K562 (cell line): ENCODE results near the gene BHLHE40. TPM values are rescaled to one million over a fixed set of nuclear protein-coding genes. Genes with fewer than 3 reads are reported as not detected.

Experiments
- AFF1 ChIP-seq, 2 experiments: fragments of 450-650 bp; IDR thresholded peaks; 2 replicates each; pipeline ENCODE4 v1.6.1; 2018; ENCODE audit warnings: mild to moderate bottlenecking in 2 of 2, low read depth in 1 of 2; ENCODE audit not compliant: partially characterized antibody in 2 of 2
- ARID3B ChIP-seq: fragments of 250-450 bp; sonication (Bioruptor Pico); IDR thresholded peaks from 2 replicates; pipeline ENCODE4 v1.4.0; 2020; ENCODE audit warnings: borderline replicate concordance
- DMBX1 ChIP-seq: fragments of 250-450 bp; sonication (Bioruptor Pico); IDR thresholded peaks from 2 replicates; pipeline ENCODE4 v1.8.0; 2022; ENCODE audit warnings: inconsistent platforms, mild to moderate bottlenecking, moderate library complexity, borderline replicate concordance
- EHMT2 ChIP-seq: fragments of 450-650 bp; IDR thresholded peaks from 2 replicates; pipeline ENCODE4 v1.6.1; 2018; ENCODE audit warnings: antibody characterized with exemption
- EP300 ChIP-seq: IDR thresholded peaks from 2 replicates; pipeline ENCODE4 v1.6.1; 2012; ENCODE audit warnings: low read length, improper control_type of control experiment
- HMGN3 ChIP-seq: IDR thresholded peaks from 2 replicates; pipeline ENCODE4 v1.6.1; 2011; ENCODE audit warnings: borderline replicate concordance, low read depth, mild to moderate bottlenecking, mixed read lengths, low read length; ENCODE audit not compliant: insufficient read length; ENCODE audit errors: extremely low read depth
- NR4A1 ChIP-seq, 2 experiments: fragments of 250-450 bp in 1 of 2; fragments of 450-650 bp in 1 of 2; sonication (Bioruptor Pico) in 1 of 2; IDR thresholded peaks; 2 replicates each; pipeline versions ENCODE4 v1.4.0 to v1.6.1; 2016 to 2020; ENCODE audit warnings: mild to moderate bottlenecking in 2 of 2, missing compliant biosample characterization in 1 of 2, missing genetic modification characterization in 1 of 2, moderate library complexity in 1 of 2
- RBM15 ChIP-seq: fragments of 200-400 bp; formaldehyde crosslinking; IDR thresholded peaks from 2 replicates; pipeline ENCODE4 v1.6.1; 2018; ENCODE audit warnings: mild to moderate bottlenecking, low read length, moderate library complexity; ENCODE audit not compliant: insufficient read depth
- SREBF2 ChIP-seq: sonication (generic); formaldehyde crosslinking; IDR thresholded peaks from 2 replicates; pipeline ENCODE4 v1.4.0; 2020; ENCODE audit warnings: mild to moderate bottlenecking, missing genetic modification reagents
- ZMIZ1 ChIP-seq, 2 experiments: fragments of 150-350 bp in 1 of 2; IDR thresholded peaks; 2 replicates each; pipeline ENCODE4 v1.6.1; 2012 to 2016; ENCODE audit warnings: low read depth in 2 of 2, low read length in 2 of 2, mild to moderate bottlenecking in 1 of 2, moderate library complexity in 1 of 2
- ZNF511 ChIP-seq: sonication (generic); formaldehyde crosslinking; IDR thresholded peaks from 2 replicates; pipeline ENCODE4 v1.8.0; 2022; ENCODE audit warnings: mild to moderate bottlenecking, missing genetic modification reagents
- ZNF830 ChIP-seq: fragments of 250-450 bp; sonication (Bioruptor Pico); IDR thresholded peaks from 2 replicates; pipeline ENCODE4 v1.5.0; 2021; ENCODE audit warnings: mild to moderate bottlenecking
- polyA plus RNA-seq, 8 experiments: library from polyadenylated mRNA; depleted of rRNA in 4 of 8; stranded (reverse) in 5 of 8; unstranded in 3 of 8; fragments of >200 nt; fragmentation: Nextera tagmentation in 2 of 8; fragmentation: Illumina TruSeq in 1 of 8; extraction: Ambion mirVana in 2 of 8; extraction: Trizol in 1 of 8; gene quantifications; 2 replicates each; pipeline versions ENCODE4 v1.2.1 to v1.2.3, GENCODE V29; 2011 to 2014; ENCODE audit warnings: inconsistent platforms in 1 of 8, missing spikeins in 1 of 8
- total RNA-seq, 7 experiments: library from RNA; depleted of rRNA in 6 of 7; stranded (reverse); fragments of >200 nt in 6 of 7; fragmentation: Illumina TruSeq in 2 of 7; extraction: Trizol in 2 of 7; gene quantifications; 2 replicates each; pipeline versions ENCODE4 v1.2.1 to v1.2.3, GENCODE V29; 2011 to 2021; ENCODE audit warnings: low replicate concordance in 1 of 7
- TF ChIP-seq, protein P1 (sequence below): fragments of 450-650 bp; formaldehyde crosslinking; IDR thresholded peaks from 2 replicates; pipeline ENCODE4 v1.4.0; 2022; ENCODE audit warnings: mild to moderate bottlenecking, moderate library complexity

The BHLHE40 gene
- total and polyA plus RNA-seq, 9 of the 15 experiments (the other 6 are each of a cell fraction or from before 2014, with no cell fraction given), result 12.0 to 83.9 (median 31.4) TPM

DNA sequence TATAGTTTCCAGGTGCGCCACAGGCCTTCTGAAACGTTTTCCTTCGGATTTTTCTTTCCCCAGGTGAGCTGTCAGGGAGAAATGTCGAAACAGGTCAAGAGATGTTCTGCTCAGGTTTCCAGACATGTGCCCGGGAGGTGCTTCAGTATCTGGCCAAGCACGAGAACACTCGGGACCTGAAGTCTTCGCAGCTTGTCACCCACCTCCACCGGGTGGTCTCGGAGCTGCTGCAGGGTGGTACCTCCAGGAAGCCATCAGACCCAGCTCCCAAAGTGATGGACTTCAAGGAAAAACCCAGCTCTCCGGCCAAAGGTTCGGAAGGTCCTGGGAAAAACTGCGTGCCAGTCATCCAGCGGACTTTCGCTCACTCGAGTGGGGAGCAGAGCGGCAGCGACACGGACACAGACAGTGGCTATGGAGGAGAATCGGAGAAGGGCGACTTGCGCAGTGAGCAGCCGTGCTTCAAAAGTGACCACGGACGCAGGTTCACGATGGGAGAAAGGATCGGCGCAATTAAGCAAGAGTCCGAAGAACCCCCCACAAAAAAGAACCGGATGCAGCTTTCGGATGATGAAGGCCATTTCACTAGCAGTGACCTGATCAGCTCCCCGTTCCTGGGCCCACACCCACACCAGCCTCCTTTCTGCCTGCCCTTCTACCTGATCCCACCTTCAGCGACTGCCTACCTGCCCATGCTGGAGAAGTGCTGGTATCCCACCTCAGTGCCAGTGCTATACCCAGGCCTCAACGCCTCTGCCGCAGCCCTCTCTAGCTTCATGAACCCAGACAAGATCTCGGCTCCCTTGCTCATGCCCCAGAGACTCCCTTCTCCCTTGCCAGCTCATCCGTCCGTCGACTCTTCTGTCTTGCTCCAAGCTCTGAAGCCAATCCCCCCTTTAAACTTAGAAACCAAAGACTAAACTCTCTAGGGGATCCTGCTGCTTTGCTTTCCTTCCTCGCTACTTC lies 3.8 kb downstream of the BHLHE40 start (continued):
- TF ChIP-seq AFF1 (IDR thresholded peaks at IDR 0.05; ENCODE audit: low read depth in 1 of 2, partially characterized antibody in 2 of 2) (peak in 1 of 2 experiments; percentile 29), EHMT2 (no peak), SREBF2 (CRISPR knock-in tag) (no peak), EP300 (no peak), HMGN3 (peak; percentile 44), RBM15 (no peak), ZMIZ1 (IDR thresholded peaks at IDR 0.05; ENCODE audit: low read depth in 2 of 2, low read length in 2 of 2) (peak in 1 of 2 experiments; percentile 6; a peak in 1 of 4 replicates), DMBX1 (CRISPR knock-in tag) (0 out of 2 replicates have a peak, but pooled peaks have one; percentile 36), NR4A1 (CRISPR knock-in tag; IDR thresholded peaks at IDR 0.05) (0 out of 2 replicates have a peak, but pooled peaks have one; percentile 75), NR4A1 (tag; IDR thresholded peaks at IDR 0.05) (peak; percentile 70), ZNF830 (CRISPR knock-in tag) (peak; percentile 51; the same call in 1 of the 2 replicates), ARID3B (CRISPR knock-in tag) (0 out of 2 replicates have a peak, but pooled peaks have one; percentile 83), ZNF511 (CRISPR knock-in tag) (0 out of 2 replicates have a peak, but pooled peaks have one; percentile 54)
- TF ChIP-seq, protein P1, sequence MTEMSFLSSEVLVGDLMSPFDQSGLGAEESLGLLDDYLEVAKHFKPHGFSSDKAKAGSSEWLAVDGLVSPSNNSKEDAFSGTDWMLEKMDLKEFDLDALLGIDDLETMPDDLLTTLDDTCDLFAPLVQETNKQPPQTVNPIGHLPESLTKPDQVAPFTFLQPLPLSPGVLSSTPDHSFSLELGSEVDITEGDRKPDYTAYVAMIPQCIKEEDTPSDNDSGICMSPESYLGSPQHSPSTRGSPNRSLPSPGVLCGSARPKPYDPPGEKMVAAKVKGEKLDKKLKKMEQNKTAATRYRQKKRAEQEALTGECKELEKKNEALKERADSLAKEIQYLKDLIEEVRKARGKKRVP (CRISPR knock-in tag), result peak; percentile 67; the same call in 1 of the 2 replicates
